K562 (cell line): ENCODE data around the gene YTHDF1. TPM values are rescaled to one million over a fixed set of nuclear protein-coding genes. Genes with fewer than 3 reads are reported as not detected.

ENCODE experiments used
- ATAC-seq: fragments of 200-7000 bp; cut with Tn5 transposase; 3 replicates; pipeline ENCODE4 v1.9.1; 2020; ENCODE audit warnings: moderate library complexity
- BruUV-seq: library from RNA; stranded (reverse); fragments of 400-500 nt; replicated peaks from 2 replicates; lab custom pipeline; 2021; lab: Mats Ljungman, UMichigan
- CTCF ChIA-PET: fragments of 300-600 bp; formaldehyde crosslinking; extraction: SDS; loops from one replicate; lab custom pipeline; 2021; ENCODE audit warnings: low intra/inter-chr PET ratio; lab: Yijun Ruan, JAX
- POLR2A ChIA-PET: fragments of 300-600, 350-650 bp; sonication (Branson Sonifier 250); formaldehyde crosslinking; extraction: SDS; loops from one replicate; lab custom pipeline; 2021; ENCODE audit warnings: antibody characterized with exemption, inconsistent platforms; lab: Yijun Ruan, JAX
- DNase-seq, 4 experiments: peaks; one replicate each; pipeline versions ENCODE4 v3.0.0 to v3.0.0-alpha.2; 2011 to 2018; ENCODE audit warnings: low spot score in 3 of 4, mixed read lengths in 3 of 4; ENCODE audit errors: extremely low read depth in 1 of 4
- FAIRE-seq: peaks from 2 replicates; lab custom pipeline; 2011; peaks lifted over from hg19 to GRCh38; lab: Jason Lieb, UNC
- H2AFZ ChIP-seq: 2 replicates; pipeline ENCODE4 v1.6.0; 2011; ENCODE audit warnings: low read depth, low read length, control low read depth, inconsistent platforms
- H3K27ac ChIP-seq: fragments of 200-600 bp; 3 replicates; pipeline ENCODE4 v1.8.0; 2011; ENCODE audit warnings: low read depth, mild to moderate bottlenecking, control low read depth, inconsistent platforms, low read length, moderate library complexity, mixed read lengths; ENCODE audit errors: extremely low read depth
- H3K27me3 ChIP-seq, 2 experiments: fragments of 300-600 bp in 1 of 2; 2 replicates in 1 of 2; 3 replicates in 1 of 2; pipeline versions ENCODE4 v1.6.0 to v1.8.0; 2011; ENCODE audit warnings: inconsistent platforms in 2 of 2, low read length in 2 of 2, mild to moderate bottlenecking in 1 of 2, mixed read lengths in 1 of 2, moderate library complexity in 1 of 2; ENCODE audit not compliant: control insufficient read depth in 2 of 2, insufficient read depth in 2 of 2
- H3K36me3 ChIP-seq: fragments of 300-600 bp; 3 replicates; pipeline ENCODE4 v1.8.0; 2011; ENCODE audit warnings: mild to moderate bottlenecking, low read length, inconsistent platforms; ENCODE audit not compliant: control insufficient read depth, insufficient read depth
- H3K4me1 ChIP-seq, 2 experiments: fragments of 200-600 bp in 1 of 2; replicated peaks in 1 of 2; 2 replicates in 1 of 2; 3 replicates in 1 of 2; pipeline versions ENCODE4 v1.5.1 to v1.8.0; 2011; ENCODE audit warnings: inconsistent platforms in 2 of 2, low read length in 2 of 2, mild to moderate bottlenecking in 1 of 2, mixed read lengths in 1 of 2, moderate library complexity in 1 of 2; ENCODE audit not compliant: control insufficient read depth in 2 of 2, insufficient read depth in 2 of 2
- H3K4me2 ChIP-seq: 2 replicates; pipeline ENCODE4 v1.6.1; 2011; ENCODE audit warnings: low read length, control low read depth, inconsistent platforms, mixed read lengths; ENCODE audit not compliant: insufficient read depth
- H3K4me3 ChIP-seq: fragments of 200-600 bp; sonication (generic), shearing (Covaris generic); 2 replicates; pipeline ENCODE4 v1.5.1; 2016; ENCODE audit warnings: control low read depth, inconsistent platforms
- H3K79me2 ChIP-seq: fragments of 200-600 bp; 3 replicates; pipeline ENCODE4 v1.8.0; 2011; ENCODE audit warnings: low read length, inconsistent platforms; ENCODE audit not compliant: control insufficient read depth, insufficient read depth
- H3K9ac ChIP-seq, 2 experiments: 2 replicates each; pipeline versions ENCODE4 v1.6.0 to v1.6.1; 2011; ENCODE audit warnings: low read depth in 2 of 2, low read length in 2 of 2, control low read depth in 1 of 2, inconsistent platforms in 1 of 2, mild to moderate bottlenecking in 1 of 2, mixed read lengths in 1 of 2; ENCODE audit not compliant: insufficient read depth in 1 of 2
- H3K9me1 ChIP-seq: one replicate; pipeline ENCODE4 v1.6.0; 2011; ENCODE audit warnings: inconsistent platforms, mild to moderate bottlenecking, low read length, moderate library complexity; ENCODE audit not compliant: control insufficient read depth, insufficient read depth
- H3K9me3 ChIP-seq: replicated peaks from 2 replicates; pipeline ENCODE4 v1.5.1; 2011; ENCODE audit warnings: low read depth, low read length, inconsistent platforms; ENCODE audit not compliant: control insufficient read depth, insufficient read depth
- H4K20me1 ChIP-seq: replicated peaks from 2 replicates; pipeline ENCODE4 v1.6.1; 2011; ENCODE audit warnings: low read length, inconsistent platforms, mixed read lengths; ENCODE audit not compliant: control insufficient read depth, insufficient read depth
- C11orf30 ChIP-seq: fragments of 450-650 bp; IDR thresholded peaks from 2 replicates; pipeline ENCODE4 v1.6.1; 2016; ENCODE audit warnings: low read depth, mild to moderate bottlenecking
- ETV5 ChIP-seq: sonication (generic); formaldehyde crosslinking; IDR thresholded peaks from 2 replicates; pipeline ENCODE4 v1.4.0; 2020; ENCODE audit warnings: low read depth, mild to moderate bottlenecking, missing genetic modification reagents
- ILF3 ChIP-seq: fragments of 450-650 bp; IDR thresholded peaks from 2 replicates; pipeline ENCODE4 v1.6.1; 2018; ENCODE audit warnings: antibody characterized with exemption, mild to moderate bottlenecking, moderate library complexity, borderline replicate concordance
- NCOA6 ChIP-seq: fragments of 450-650 bp; IDR thresholded peaks from 2 replicates; pipeline ENCODE4 v1.6.1; 2017; ENCODE audit warnings: mild to moderate bottlenecking
- TARDBP ChIP-seq: fragments of 450-650 bp; IDR thresholded peaks from 2 replicates; pipeline ENCODE4 v1.6.1; 2016
- ZBTB8A ChIP-seq: fragments of 450-650 bp; IDR thresholded peaks from 2 replicates; pipeline ENCODE4 v1.6.1; 2018; ENCODE audit warnings: mild to moderate bottlenecking, moderate library complexity; ENCODE audit not compliant: partially characterized antibody
- WGBS: fragments of 100-300 bp; shearing (Covaris generic); methylation state at CpG from one replicate; pipeline ENCODE4 v1.1.6; 2016; ENCODE audit warnings: low coverage, mixed read lengths; ENCODE audit not compliant: insufficient coverage; ENCODE audit errors: missing lambda C conversion rate; 5-methylcytosine and 5-hydroxymethylcytosine counted together
- in situ Hi-C: fragments of 300-500 bp; cut with MboI; formaldehyde crosslinking; loops from 4 replicates; pipeline ENCODE4 v1.15.0; 2018; ENCODE audit warnings: inconsistent platforms, mixed read lengths
- intact Hi-C: fragments of 100-400 bp; cut with micrococcal nuclease; formaldehyde crosslinking; loops from 2 replicates; pipeline ENCODE4 v1.14.2; 2022
- polyA plus RNA-seq, 8 experiments: library from polyadenylated mRNA; depleted of rRNA in 4 of 8; stranded (reverse) in 5 of 8; unstranded in 3 of 8; fragments of >200 nt; fragmentation: Nextera tagmentation in 2 of 8; fragmentation: Illumina TruSeq in 1 of 8; extraction: Ambion mirVana in 2 of 8; extraction: Trizol in 1 of 8; gene quantifications; 2 replicates each; pipeline versions ENCODE4 v1.2.1 to v1.2.3, GENCODE V29; 2011 to 2014; ENCODE audit warnings: inconsistent platforms in 1 of 8, missing spikeins in 1 of 8
- total RNA-seq, 7 experiments: library from RNA; depleted of rRNA in 6 of 7; stranded (reverse); fragments of >200 nt in 6 of 7; fragmentation: Illumina TruSeq in 2 of 7; extraction: Trizol in 2 of 7; gene quantifications; 2 replicates each; pipeline versions ENCODE4 v1.2.1 to v1.2.3, GENCODE V29; 2011 to 2021; ENCODE audit warnings: low replicate concordance in 1 of 7
- TF ChIP-seq, protein P1 (sequence below): fragments of 250-450 bp; sonication (Bioruptor Pico); IDR thresholded peaks from 2 replicates; pipeline ENCODE4 v1.9.0; 2021; ENCODE audit warnings: mild to moderate bottlenecking
- TF ChIP-seq, protein P2 (sequence below): sonication (generic); formaldehyde crosslinking; IDR thresholded peaks from 2 replicates; pipeline ENCODE4 v1.8.0; 2022; ENCODE audit warnings: mild to moderate bottlenecking, missing genetic modification reagents

Gene YTHDF1
- total and polyA plus RNA-seq, 9 of the 15 experiments (the other 6 are each of a cell fraction or from before 2014, with no cell fraction given), result 10.1 to 42.4 (median 27.8) TPM

- TF ChIP-seq, protein P1, sequence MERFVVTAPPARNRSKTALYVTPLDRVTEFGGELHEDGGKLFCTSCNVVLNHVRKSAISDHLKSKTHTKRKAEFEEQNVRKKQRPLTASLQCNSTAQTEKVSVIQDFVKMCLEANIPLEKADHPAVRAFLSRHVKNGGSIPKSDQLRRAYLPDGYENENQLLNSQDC (CRISPR knock-in tag), result no peak
- TF ChIP-seq ZBTB8A (no peak), TARDBP (no peak), NCOA6 (no peak), ETV5 (CRISPR knock-in tag) (no peak), ILF3 (no peak), C11orf30 (no peak)
- TF ChIP-seq, protein P2, sequence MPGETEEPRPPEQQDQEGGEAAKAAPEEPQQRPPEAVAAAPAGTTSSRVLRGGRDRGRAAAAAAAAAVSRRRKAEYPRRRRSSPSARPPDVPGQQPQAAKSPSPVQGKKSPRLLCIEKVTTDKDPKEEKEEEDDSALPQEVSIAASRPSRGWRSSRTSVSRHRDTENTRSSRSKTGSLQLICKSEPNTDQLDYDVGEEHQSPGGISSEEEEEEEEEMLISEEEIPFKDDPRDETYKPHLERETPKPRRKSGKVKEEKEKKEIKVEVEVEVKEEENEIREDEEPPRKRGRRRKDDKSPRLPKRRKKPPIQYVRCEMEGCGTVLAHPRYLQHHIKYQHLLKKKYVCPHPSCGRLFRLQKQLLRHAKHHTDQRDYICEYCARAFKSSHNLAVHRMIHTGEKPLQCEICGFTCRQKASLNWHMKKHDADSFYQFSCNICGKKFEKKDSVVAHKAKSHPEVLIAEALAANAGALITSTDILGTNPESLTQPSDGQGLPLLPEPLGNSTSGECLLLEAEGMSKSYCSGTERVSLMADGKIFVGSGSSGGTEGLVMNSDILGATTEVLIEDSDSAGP (CRISPR knock-in tag), result no peak
- WGBS, result 0% methylated on average over 6 of the region's 6 CpGs
- DNase-seq (no peak), ATAC-seq (no peak), FAIRE-seq (no peak)
- Histone ChIP-seq H3K27me3 (peaks cover 11 to 57% of the 10 kb centered on the region in 2 experiments; a peak in 4 of 5 replicates), H3K9me3 (no peaks in the 10 kb centered on the region), H3K9ac (no peak overlapping the region), H3K79me2 (no peaks in the 10 kb centered on the region), H3K27ac (no peak overlapping the region), H3K4me2 (no peak overlapping the region), H2AFZ (no peak overlapping the region), H3K36me3 (no peaks in the 10 kb centered on the region), H3K4me3 (no peak overlapping the region), H4K20me1 (peaks cover 17% of the 10 kb centered on the region), H3K9me1 (peaks cover 3% of the 10 kb centered on the region), H3K4me1 (peaks cover 0 to 24% of the 10 kb centered on the region in 2 experiments; a peak in 2 of 5 replicates)
- in situ Hi-C loops, result no loop called here
- ChIA-PET CTCF (no interaction called here), POLR2A (interaction anchor here (0.5 kb wide), 1 partner anchor 24 kb away, joined by 5 read pairs; no protein-coding TSS in a partner anchor)
- intact Hi-C loops, result loop anchor here (5.0 kb wide), 1 partner anchor 112 kb away; no protein-coding TSS in a partner anchor
- no TSS peak for BruUV-seq
These were observed 46.2 kb downstream of the YTHDF1 start for GRCh38 chr20:63169681-63170080.
